ENCODE results near the gene PARD6G.
A peak's percentile ranks its signal among the peaks of the same experiment; 100 is the strongest.
"Not testable (repeated sequence)": the region's sequence is repeated elsewhere in the genome, so short reads cannot be mapped to it uniquely, and the experiment has no call there.

The PARD6G gene, protein sequence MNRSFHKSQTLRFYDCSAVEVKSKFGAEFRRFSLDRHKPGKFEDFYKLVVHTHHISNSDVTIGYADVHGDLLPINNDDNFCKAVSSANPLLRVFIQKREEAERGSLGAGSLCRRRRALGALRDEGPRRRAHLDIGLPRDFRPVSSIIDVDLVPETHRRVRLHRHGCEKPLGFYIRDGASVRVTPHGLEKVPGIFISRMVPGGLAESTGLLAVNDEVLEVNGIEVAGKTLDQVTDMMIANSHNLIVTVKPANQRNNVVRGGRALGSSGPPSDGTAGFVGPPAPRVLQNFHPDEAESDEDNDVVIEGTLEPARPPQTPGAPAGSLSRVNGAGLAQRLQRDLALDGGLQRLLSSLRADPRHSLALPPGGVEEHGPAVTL

DNA sequence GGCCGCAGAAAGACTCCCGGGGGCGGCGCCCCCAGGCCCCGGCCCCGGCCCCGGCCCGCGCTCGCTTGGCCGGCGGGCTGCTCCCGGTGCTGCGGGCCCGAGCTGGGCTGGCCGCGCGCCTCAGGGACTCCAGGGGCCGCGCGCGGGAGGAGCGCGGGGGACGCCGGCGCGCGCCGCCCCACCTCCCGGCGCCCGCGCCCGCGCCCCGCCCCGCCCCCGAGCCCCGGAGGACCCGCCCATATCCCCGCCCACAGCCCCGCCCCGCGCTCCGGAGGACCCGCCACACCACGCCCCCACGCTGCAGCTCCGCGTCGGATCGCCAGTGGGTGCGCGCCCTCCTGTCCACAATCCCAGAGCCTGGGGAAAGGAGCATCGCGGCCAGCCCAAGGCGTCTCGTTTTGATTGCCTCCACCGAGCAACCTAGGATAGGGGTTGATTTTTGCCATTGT, at the start of gene PARD6G:
Gene PARD6G (minus strand): TSS at position 122 of the 449 bp plus-strand sequence. CDS start 166 bp downstream, outside the sequence.
- peak; percentile 83 for DNase-seq

DNA sequence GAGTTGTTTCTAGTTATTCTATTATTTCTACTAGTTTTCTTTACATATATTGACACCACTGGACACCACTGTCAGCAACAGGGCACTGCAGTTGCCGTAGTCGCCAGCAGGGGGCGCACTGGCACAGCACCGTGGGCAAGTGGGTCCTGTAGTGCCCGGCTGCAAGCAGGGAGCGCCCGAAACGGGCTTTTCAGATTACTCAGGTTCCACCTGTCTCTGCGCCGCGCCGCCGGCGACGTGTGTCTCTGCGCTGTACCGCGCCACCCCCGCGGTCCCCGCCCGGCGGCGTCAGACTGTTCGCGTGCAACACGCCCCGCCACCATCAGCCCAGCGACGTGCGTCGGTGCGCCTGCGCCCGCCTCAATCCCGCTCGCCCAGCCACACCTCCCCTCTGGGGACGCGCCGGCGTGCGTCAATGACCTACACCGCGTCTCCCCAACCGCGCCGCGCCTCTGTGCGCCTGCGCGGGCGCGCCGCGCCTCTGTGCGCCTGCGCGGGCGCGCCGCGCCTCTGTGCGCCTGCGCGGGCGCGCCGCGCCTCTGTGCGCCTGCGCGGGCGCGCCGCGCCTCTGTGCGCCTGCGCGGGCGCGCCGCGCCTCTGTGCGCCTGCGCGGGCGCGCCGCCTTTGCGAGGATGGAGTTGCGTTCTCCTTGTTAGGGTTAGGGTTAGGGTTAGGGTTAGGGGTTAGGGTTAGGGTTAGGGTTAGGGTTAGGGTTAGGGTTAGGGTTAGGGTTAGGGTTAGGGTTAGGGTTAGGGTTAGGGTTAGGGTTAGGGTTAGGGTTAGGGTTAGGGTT, 15.1 kb upstream of the PARD6G start:
- DNase-seq: not testable (repeated sequence)

DNA sequence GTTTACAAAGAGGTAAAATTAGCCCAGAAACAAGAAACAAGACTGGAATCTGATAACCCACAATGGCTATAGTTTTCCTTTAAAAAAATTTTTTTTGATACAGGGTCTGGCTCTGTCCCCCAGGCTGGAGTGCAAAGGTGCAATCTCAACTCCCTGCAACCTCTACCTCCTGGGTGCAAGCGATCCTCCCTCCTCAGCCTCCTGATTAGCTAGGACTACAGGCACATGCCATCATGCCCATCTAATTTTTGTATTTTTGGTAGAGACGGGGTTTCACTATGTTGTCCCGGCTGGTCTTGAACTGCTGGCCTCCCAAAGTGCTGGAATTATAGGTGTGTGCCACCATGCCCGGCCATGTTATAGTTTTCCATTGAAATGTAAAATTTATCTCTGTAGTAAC, 12.3 kb upstream of the PARD6G start:
- DNase-seq: no peak

DNA sequence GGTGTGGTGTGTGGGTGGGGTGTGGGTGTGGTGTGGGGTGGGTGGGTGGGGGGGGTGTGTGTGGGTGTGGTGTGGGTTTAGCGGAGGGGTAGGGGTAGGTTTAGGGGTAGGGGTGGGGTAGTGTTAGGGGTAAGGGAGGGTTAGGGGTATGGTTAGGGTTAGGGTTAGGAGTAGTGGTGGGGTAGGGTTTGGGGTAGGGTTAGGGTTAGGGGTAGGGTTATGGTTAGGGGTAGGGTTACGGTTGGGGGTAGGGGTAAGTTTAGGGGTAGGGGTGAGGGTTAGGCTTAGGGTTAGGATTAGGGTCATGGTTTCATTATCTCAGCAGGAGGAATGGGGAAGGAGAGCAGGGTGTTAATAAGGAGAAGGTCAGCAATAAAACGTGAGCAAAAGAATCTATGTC, 11.3 kb upstream of the PARD6G start:
- no peak for DNase-seq

DNA sequence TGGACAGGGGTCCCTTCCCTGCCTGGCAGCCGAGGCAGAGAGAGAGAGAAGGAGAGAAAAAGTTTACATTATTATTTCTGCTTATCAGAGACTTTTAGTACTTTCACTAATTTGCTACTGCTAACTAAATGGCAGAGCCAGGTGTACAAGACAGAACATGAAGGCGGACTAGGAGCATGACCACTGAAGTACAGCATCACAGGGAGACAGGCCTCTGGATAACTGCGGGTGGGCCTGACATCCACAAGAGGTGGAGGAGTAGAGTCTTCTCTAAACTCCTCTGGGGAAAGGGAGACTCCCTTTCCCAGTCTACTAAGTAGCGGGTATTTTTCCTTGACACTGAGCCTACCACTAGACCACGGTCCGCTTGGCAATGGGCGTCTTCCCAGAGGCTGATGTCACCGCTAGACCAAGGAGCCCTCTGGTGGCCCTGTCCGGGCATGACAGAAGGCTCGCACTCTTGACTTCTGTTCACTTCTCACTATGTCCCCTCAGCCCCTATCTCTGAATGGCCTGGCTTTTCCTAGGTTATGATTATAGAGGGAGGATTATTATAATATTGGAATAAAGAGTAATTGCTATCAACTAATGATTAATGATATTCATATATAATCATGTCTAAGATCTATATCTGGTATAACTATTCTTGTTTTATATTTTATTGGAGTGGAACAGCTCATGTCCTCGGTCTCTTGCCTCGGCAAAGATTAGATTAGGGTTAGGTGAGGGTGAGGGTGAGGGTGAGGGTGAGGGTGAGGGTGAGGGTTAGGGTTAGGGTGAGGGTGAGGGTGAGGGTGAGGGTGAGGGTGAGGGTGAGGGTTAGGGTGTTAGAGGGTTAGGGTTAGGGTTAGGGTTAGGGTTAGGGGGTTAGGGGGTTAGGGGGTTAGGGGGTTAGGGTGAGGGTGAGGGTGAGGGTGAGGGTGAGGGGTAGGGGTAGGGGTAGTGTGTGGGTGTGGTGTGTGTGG, 10.5 kb upstream of the PARD6G start:
- DNase-seq: peak; percentile 65

DNA sequence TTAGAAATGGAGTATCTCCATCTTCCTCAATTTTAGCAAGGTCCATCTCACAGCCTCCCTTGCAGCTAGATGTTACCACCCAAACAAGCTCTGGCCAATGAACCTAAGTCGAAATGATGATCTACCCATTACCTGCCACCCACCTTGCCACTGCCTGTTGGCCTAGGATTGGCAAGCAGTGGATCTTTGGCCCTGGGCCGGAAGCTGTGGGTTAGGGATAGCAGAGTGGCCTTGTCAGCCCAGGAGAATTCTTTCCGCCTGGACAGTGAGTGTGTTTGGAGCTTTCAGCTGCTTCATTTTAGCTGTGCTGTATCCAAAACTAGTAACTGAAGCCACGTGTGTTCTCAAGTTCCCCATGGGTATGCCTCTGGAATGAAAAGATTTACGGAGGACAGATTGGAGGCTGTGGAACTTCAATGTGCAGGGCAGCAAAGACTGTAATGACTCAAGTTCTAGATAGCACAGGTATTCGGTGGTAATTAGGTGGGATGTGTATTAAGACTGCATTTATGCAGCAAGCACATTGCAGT, 7.7 kb upstream of the PARD6G start:
- no peak for DNase-seq

DNA sequence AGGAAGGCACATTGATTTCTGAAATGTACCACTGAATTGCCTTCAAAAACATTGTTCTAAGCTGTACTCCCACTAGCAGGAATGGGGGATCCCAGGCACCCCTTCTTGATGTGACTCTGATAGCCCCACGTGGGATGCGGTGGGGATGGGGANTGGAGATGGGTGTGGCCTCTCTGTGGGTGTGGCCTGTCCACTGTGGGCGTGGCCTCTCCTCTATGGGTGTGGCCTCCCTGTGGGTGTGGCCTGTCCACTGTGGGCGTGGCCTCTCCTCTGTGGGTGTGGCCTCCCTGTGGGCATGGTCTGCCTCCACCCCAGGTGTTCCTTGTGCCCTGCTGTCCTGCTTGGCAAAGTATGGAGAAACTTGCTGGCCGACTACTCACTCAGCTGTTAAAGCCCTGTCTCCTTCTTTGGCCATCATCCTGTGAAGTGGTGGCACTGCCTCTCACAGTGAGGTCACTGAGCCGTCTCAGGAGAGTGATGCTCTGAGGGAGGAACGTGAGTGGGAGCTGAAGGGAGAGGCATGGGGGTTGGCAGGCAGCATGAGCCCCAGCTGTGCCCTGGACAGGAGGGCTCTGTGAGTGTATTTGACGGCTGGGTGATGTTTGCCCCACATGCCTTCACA, 6.7 kb upstream of the PARD6G start:
- DNase-seq: peak; percentile 16

DNA sequence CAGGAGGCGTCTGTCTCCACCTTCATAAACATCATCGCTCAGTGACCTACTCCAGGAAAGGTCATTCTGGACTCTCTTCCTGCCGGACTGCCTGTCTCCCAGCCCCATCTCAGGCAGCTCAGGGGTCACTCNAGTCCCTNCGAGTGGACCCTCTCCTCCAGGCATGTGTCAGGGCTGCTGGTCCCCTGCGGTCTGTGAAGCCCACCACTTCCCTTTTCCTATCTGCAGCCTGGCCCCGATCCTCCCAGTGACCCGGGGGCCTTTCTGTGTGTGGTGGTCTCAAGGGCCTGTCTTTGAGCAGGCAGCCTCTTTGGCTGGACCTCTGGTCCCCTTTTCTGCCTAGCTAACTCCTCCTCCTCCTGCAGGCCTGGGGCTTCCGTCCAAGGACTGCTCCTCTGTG, 5.9 kb upstream of the PARD6G start:
- DNase-seq: no peak

DNA sequence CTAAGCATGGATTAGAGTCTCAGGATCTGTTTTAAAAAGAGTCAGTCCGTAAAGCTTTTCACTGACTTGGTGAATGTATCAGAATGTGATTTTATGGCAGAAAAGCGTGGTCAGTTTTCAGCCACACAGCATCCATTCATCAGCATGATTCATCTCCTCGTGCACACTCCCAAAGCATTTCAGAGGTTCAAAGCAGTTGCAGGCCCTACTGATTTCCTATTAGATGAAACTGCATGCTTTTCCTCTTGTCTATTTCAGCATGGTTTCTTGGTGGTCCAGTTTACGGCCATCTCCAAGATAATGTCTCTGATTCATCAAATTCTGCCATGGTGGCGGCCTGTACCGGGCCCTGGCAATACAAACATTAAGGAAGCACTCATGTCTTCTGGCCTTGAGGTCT, 4.8 kb upstream of the PARD6G start:
- no peak for DNase-seq

DNA sequence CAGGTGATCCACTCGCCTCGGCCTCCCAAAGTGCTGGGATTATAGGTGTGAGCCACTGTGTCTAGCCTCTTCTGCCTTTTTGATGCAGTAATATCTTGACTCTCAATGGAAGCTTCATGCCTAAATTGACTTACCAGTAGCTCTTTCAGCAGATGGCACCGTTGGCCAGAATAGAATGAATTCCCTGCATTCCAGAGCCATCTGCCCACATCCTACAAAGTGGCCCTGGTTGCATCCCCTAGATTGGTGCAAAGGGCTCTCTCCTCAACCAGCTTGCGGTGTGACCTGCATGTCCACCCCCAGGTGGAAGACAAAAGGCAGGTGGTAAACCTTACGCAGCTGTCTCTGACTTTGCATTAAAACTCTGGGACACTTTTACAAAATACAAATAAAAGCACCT, 4.4 kb upstream of the PARD6G start:
- DNase-seq: no peak

DNA sequence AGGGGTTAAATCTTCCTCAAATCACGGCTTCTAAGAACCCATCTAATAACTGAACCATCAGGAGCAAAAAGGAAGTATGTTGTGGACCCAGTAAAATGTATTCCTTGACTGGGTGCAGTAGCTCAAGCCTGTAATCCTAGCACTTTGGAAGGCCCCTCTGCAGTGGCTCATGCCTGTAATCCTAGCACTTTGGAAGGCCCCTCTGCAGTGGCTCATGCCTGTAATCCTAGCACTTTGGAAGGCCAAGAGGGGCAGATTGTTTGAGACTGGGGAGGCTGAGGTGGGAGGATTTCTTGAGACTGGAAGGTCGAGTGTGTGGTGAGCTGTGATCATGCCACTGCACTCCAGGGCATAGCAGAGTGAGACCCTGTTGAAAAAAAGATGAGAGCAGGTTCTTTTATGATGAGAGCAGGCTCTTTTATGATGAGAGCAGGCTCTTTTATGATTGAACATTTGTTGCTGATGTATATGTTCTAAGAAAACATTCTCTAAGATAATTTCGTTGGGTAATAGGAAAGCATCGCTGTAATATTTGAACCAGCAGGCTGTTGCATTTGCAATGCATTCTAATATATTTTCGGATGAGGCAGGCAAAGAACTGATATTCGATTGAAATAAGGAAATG, 3.5 kb upstream of the PARD6G start:
- no peak for DNase-seq

DNA sequence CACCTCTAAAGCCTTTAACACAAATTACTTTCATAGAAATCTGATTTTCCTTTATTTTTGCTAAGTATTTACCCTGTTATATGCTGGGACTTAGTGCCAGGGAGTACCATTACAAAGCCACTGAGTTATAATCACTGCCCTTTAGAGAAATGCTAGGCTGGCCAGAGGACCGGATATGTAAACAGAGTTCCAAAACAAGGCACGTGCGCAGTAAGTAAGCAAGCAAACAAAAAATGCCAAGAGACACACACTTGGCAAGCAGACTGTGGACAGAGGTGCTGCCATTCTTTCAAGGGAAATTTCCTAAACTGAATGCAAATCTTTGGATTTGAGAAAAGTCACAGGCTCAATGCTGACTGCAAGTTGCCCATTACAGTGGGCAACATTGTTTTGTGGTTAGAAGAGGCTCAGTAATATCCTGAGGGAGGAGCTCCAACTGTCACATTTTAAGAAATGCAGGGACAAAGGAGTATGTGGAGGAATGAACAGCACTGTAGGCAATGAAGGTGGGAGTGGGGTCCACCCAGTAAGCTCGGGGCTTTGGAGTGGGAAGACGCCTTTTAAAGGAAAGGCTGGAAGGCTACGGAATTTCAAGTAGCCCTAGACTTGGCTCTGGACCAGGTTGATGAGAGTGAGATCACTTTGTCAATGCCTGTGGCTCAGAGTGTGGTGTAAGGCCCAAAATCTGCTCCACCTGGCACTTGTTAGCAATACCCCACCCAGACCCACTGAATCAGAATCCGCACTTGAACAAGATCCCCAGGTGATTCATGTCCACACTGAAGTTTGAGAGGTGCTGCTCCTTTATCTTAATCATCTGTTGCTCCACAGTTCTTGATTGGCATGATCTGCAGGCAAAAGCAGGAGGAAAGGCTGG, 2.1 kb upstream of the PARD6G start:
- DNase-seq: no peak

DNA sequence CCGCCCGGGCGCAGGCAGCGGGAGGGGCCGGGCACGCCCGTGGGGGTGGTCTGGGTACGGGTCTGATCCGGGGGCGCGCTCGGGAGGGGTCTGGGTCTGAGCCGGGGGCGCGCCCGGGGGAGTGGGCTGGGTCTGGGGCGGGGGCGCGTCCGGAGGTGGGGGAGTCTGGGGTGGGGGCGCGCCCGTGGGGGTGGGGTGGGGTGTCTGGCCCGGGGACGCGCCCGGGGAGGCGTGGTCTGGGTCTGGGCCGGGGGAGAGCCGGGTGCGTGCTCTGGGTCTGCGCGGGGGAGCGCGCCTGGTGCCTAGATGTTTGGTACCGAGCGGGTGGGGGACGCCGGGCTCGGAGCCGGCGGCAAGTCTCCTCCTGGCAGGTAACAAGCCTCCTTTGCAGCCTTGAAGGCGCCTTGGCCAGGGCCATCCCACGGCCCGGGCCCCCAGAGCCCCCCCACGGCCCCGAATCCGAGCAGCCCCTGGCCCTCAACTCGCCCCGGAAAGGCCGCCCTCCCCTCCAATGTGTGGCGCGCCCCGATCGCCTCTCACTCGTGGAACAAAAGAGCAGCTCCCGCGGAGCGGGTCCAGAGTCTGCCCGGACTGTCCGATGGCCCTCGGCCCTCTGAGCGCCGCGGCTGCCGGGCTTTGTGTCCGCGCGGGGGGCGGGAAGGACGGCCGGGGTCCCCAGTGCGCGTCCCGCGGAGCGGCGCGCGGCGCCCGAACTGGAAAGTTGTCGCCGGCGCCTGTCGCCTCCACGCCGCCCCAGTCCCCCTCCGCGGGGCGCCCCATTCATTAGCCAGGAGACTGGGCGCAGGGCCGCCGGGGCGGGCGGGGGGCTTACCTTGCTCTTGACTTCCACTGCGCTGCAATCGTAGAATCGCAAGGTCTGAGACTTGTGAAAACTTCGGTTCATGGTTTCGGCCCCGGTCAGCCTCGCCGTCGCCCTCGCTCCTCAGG, 595 bp downstream of the PARD6G start:
- peak; percentile 11 for DNase-seq

DNA sequence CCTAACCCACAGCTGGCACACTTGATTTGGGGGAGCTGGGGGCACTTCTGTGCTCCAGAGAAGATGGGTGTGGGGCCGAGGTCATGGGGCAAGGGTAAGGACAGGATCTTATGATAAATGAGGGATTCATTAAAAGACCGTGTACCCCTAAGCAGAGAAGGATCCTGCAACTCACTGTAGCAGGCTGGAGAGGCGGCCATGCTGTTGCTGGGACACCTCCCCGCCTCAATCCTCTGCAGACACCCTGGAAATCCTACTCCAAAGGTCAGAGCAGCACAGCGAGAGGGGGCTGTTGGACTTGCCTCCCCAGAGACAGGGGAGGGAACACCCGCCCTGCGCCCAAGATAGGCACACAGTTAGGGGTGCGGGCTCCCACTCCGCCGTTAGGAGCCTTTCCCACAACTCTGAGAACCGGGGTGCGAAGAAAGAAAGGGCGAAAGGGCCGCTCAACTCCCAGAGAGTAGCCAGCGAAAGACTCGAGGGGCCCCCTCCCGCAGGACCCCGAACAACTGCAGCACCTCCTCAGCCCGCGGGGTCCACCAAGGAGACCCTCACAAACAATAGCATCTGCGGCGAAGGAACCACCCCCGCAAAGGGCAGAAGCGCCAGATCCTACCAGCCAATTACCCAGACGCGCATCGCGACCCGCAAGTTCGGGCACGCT, 1.4 kb downstream of the PARD6G start:
- no peak for DNase-seq

DNA sequence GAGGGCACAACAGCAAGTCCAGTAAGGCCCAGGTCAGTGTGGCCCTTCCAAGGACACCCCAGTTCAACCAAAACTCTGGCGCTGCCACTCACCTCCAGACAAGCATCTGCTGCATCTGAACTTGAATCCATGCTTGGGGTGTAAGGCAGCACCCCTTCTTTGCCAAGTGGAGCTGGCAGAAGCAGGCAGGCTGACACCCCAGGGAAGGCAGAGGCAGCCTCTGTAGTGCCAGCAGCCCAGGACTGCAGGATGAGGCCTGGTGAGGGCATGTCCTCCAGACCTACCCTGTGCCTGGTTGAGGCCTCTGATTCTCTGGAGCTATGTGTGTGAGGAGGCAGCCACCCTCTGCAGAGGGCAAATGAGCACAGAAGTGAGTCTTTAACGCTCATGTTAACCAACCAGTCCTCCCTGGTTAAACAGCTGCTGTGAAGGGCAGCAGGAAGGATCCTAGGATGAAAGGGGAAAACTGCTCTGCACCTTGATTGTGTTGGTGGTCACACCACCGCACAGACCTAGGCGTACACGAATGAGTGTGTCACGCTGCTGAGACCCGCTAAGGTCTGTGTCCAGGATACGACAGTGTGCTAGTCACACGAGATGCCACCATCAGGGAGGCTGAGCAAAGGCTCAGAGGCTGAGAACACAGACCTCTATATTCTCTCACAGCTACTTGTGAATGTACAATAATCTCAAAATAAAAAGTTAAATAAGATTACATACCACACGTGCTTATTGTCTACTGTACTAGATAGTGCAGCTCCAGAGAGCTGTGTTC, 2.2 kb downstream of the PARD6G start:
- DNase-seq: no peak

DNA sequence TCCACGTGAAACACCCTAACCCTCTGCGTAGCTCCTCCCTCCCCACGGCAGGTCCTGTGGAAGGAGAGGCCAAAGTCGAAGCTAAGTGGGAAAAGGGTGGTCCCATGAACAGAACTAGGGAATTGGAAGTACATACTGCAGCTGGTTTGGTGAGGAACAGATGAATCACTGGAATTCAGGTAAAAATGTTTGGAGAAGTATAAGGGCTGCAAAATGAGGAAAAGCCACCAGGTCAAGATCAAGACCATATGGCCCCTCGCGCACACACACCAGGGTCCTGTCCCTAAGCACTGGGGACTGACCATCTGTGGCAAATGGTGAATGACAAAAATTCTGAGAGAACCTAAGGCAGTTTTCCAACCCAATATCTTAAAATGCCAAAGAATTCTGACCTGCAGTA, 3.1 kb downstream of the PARD6G start:
- no peak for DNase-seq

DNA sequence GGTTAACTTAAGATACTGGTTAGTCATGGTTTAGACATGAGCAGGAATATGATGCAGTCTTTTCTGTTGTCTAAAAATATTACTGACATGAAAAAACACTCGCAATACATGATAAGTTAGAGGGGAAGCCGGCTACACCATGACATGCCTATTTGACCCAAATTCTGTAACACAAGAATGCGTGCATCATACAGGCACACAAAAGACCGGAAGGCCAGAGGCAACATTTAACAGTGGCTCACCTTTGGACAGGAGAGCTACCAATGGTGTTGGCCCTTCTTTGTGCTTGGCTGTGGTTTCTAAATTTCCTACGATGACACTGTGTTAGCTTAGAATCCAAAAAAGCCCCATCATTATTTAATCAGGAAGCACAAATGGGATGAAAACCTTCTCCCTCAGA, 4.1 kb downstream of the PARD6G start:
- no peak for DNase-seq
